ENCODE data around the gene WRNIP1.

DNA sequence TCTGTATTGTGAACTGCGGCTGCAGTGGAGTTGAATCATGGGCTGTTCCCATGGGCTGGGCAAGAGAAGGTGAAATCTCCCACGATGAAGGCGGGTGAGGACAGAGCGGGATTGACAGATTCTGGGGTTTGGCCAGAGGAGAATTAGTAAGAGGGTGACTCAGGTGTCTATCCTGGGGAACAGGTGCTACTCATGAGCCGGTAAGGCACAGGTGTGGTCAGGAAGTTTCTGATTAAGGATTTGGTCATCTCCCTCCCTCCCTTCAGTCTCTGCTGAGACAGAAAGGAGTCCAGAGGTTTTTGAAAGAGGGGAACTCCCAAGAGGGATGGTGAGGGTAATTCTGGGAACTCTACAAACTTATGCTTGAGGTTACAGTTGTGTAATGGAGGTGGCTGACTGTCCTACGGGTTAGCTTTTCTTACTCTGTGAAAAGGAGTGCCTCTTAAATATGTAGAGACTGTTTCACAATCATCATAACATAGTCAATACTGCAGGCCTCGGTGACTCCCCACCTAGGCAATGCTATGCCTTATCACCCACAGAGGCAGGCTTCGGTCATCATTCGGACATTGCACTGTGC is 45.0 kb downstream of the WRNIP1 start:
- TF ChIP-seq CTCF (conservative IDR thresholded peaks at IDR 0.05) (no peak), ZFX (IDR thresholded peaks at IDR 0.05) (no peak)

Data from C4-2B (cell line).